AG04450 (cell line): ENCODE data around the gene SH3PXD2A. TPM values are rescaled to one million over a fixed set of nuclear protein-coding genes. Genes with fewer than 3 reads are reported as not detected.

ENCODE experiments used
- CTCF ChIA-PET: fragments of 300-600, 350-600 bp; formaldehyde crosslinking; extraction: SDS; loops from one replicate; lab custom pipeline; 2022; ENCODE audit warnings: antibody characterized with exemption, inconsistent platforms; lab: Charles Lee
- POLR2A ChIA-PET: fragments of 350-600 bp; formaldehyde crosslinking; extraction: SDS; loops from one replicate; lab custom pipeline; 2021; ENCODE audit warnings: antibody characterized with exemption, inconsistent platforms; lab: Yijun Ruan, JAX
- DNase-seq: peaks from one replicate; pipeline ENCODE4 v3.0.0-alpha.2; 2011; ENCODE audit warnings: low read depth, low spot score
- H3K27ac ChIP-seq: one replicate; pipeline ENCODE4 v1.5.1; 2012; ENCODE audit warnings: low read depth, low read length, control low read depth
- H3K27me3 ChIP-seq: one replicate; pipeline ENCODE4 v1.6.0; 2012; ENCODE audit warnings: low read length; ENCODE audit not compliant: control insufficient read depth, insufficient read depth
- H3K4me3 ChIP-seq: 2 replicates; pipeline ENCODE4 v1.5.1; 2011; ENCODE audit warnings: mild to moderate bottlenecking, low read depth, low read length, control low read depth
- H3K9me3 ChIP-seq: 2 replicates; pipeline ENCODE4 v1.5.1; 2012; ENCODE audit warnings: low read length; ENCODE audit not compliant: control insufficient read depth, insufficient read depth
- CTCF ChIP-seq: IDR thresholded peaks from 2 replicates; pipeline ENCODE4 v1.5.1; 2011; ENCODE audit warnings: low read depth, low read length, control low read depth, inconsistent platforms
- polyA plus RNA-seq: library from polyadenylated mRNA; depleted of rRNA; stranded (reverse); fragments of >200 nt; gene quantifications from 2 replicates; pipeline ENCODE4 v1.2.3, GENCODE V29; 2011

SH3PXD2A gene
- polyA plus RNA-seq, 1 experiment, result 22.9 TPM

GRCh38 chr10:103690281-103690680, 165.1 kb downstream of the SH3PXD2A start:
- Histone ChIP-seq H3K4me3 (no peak overlapping the region), H3K27ac (no peak overlapping the region), H3K27me3 (no peaks in the 10 kb centered on the region), H3K9me3 (no peaks in the 10 kb centered on the region)
- ChIA-PET CTCF (interaction anchor here (1.1 to 2.1 kb wide), 6 partner anchors 11 to 273 kb away, joined by 3 to 10 read pairs (median 4); no protein-coding TSS in a partner anchor), POLR2A (interaction anchor here (0.5 kb wide), 1 partner anchor 106 kb away, joined by 4 read pairs; no protein-coding TSS in a partner anchor)
- no peak for DNase-seq
- no peak for TF ChIP-seq CTCF

GRCh38 chr10:103688491-103688890, 166.9 kb downstream of the SH3PXD2A start:
- DNase-seq, result no peak
- no peaks in the 10 kb centered on the region for H3K9me3 ChIP-seq

GRCh38 chr10:103687718-103688117, 167.7 kb downstream of the SH3PXD2A start:
- H3K27me3 ChIP-seq, result no peaks in the 10 kb centered on the region
- H3K9me3 ChIP-seq, result no peaks in the 10 kb centered on the region
- no peak for TF ChIP-seq CTCF
- CTCF ChIA-PET, result interaction anchor here (1.1 to 4.1 kb wide), 8 partner anchors 20 to 197 kb away, joined by 4 to 146 read pairs (median 30); no protein-coding TSS in a partner anchor
- no peak overlapping the region for H3K27ac ChIP-seq
- POLR2A ChIA-PET, result interaction anchor here (1.4 kb wide), 1 partner anchor 9 kb away, joined by 3 read pairs; no protein-coding TSS in a partner anchor
- no peak for DNase-seq
- H3K4me3 ChIP-seq, result no peak overlapping the region

More at GRCh38 chr10:103688491-103688890, 166.9 kb downstream of the SH3PXD2A start:
- Histone ChIP-seq H3K27me3 (no peaks in the 10 kb centered on the region), H3K27ac (no peak overlapping the region), H3K4me3 (no peak overlapping the region)
- ChIA-PET CTCF (interaction anchor here (1.2 to 4.1 kb wide), 4 partner anchors 83 to 95 kb away, joined by 4 to 146 read pairs (median 8); no protein-coding TSS in a partner anchor), POLR2A (no interaction called here)
- no peak for TF ChIP-seq CTCF

- no peak overlapping the region for H3K27ac ChIP-seq
- ChIA-PET CTCF (interaction anchor here (0.7 to 4.1 kb wide), 23 partner anchors 9 to 201 kb away, joined by 3 to 146 read pairs (median 7); no protein-coding TSS in a partner anchor), POLR2A (interaction anchor here (1.0 to 1.4 kb wide), 3 partner anchors 8 to 88 kb away, joined by 3 to 7 read pairs (median 3); no protein-coding TSS in a partner anchor)
- DNase-seq, result no peak
- H3K9me3 ChIP-seq, result no peaks in the 10 kb centered on the region
- no peaks in the 10 kb centered on the region for H3K27me3 ChIP-seq
- no peak for TF ChIP-seq CTCF
- no peak overlapping the region for H3K4me3 ChIP-seq
These were observed 168.2 kb downstream of the SH3PXD2A start for GRCh38 chr10:103687172-103687571.
